GM12878 (cell line): ENCODE results near the gene KLF11. TPM values are rescaled to one million over a fixed set of nuclear protein-coding genes. Genes with fewer than 3 reads are reported as not detected.

Experiments used
- ATAC-seq: fragments of 200-7000 bp; cut with Tn5 transposase; 3 replicates; pipeline ENCODE4 v1.9.1; 2020; ENCODE audit warnings: mild to moderate bottlenecking, moderate library complexity
- BruUV-seq: library from RNA; stranded (reverse); fragments of 400-500 nt; replicated peaks from 2 replicates; lab custom pipeline; 2021; lab: Mats Ljungman, UMichigan
- CTCF ChIA-PET: fragments of 300-600 bp; sonication (Branson Sonifier 250); formaldehyde crosslinking; extraction: SDS; loops from one replicate; lab custom pipeline; 2021; ENCODE audit warnings: inconsistent platforms; lab: Yijun Ruan, JAX
- POLR2A ChIA-PET: fragments of 350-600 bp; formaldehyde crosslinking; extraction: SDS; loops from one replicate; lab custom pipeline; 2021; ENCODE audit warnings: inconsistent platforms; lab: Charles Lee
- RAD21 ChIA-PET: fragments of 300-600 bp; sonication (Branson Sonifier 250); formaldehyde crosslinking; loops from one replicate; lab custom pipeline; 2023; ENCODE audit warnings: antibody characterized with exemption; ENCODE audit not compliant: unreplicated experiment; lab: Charles Lee
- SMC1A ChIA-PET: fragments of 300-600 bp; sonication (Branson Sonifier 250); formaldehyde crosslinking; loops from one replicate; lab custom pipeline; 2023; ENCODE audit not compliant: unreplicated experiment, uncharacterized antibody; lab: Charles Lee
- DNase-seq: peaks from one replicate; pipeline ENCODE4 v3.0.0-alpha.2; 2011; ENCODE audit warnings: low read depth, low spot score
- FAIRE-seq: peaks from 3 replicates; lab custom pipeline; 2011; peaks lifted over from hg19 to GRCh38; lab: Jason Lieb, UNC
- H2AFZ ChIP-seq: 2 replicates; pipeline ENCODE4 v1.6.0; 2011; ENCODE audit warnings: low read depth, low read length, control low read depth; ENCODE audit not compliant: control insufficient read depth
- H3K27ac ChIP-seq: 2 replicates; pipeline ENCODE4 v1.5.1; 2011; ENCODE audit warnings: control low read depth; ENCODE audit not compliant: control insufficient read depth, insufficient read depth
- H3K27me3 ChIP-seq, 2 experiments: replicated peaks in 1 of 2; 2 replicates each; pipeline versions ENCODE4 v1.6.0 to v1.6.1; 2011; ENCODE audit warnings: low read length in 1 of 2; ENCODE audit not compliant: control insufficient read depth in 2 of 2, insufficient read depth in 2 of 2
- H3K36me3 ChIP-seq, 2 experiments: 2 replicates each; pipeline ENCODE4 v1.5.1; 2011; ENCODE audit warnings: low read length in 1 of 2; ENCODE audit not compliant: control insufficient read depth in 2 of 2, insufficient read depth in 2 of 2
- H3K4me1 ChIP-seq: 2 replicates; pipeline ENCODE4 v1.6.1; 2011; ENCODE audit warnings: mild to moderate bottlenecking, low read length, moderate library complexity, mixed read lengths; ENCODE audit not compliant: control insufficient read depth, insufficient read depth
- H3K4me2 ChIP-seq: 2 replicates; pipeline ENCODE4 v1.6.0; 2011; ENCODE audit warnings: control low read depth; ENCODE audit not compliant: control insufficient read depth, insufficient read depth
- H3K4me3 ChIP-seq: fragments of 200-600 bp; sonication (generic); 2 replicates; pipeline ENCODE4 v1.5.1; 2016
- H3K79me2 ChIP-seq: 2 replicates; pipeline ENCODE4 v1.6.0; 2011; ENCODE audit warnings: low read length; ENCODE audit not compliant: control insufficient read depth, insufficient read depth
- H3K9ac ChIP-seq: 2 replicates; pipeline ENCODE4 v1.8.0; 2011; ENCODE audit warnings: low read length, control low read depth, mixed read lengths; ENCODE audit not compliant: control insufficient read depth, insufficient read depth
- H3K9me3 ChIP-seq: replicated peaks from 3 replicates; pipeline ENCODE4 v1.5.1; 2011; ENCODE audit warnings: mild to moderate bottlenecking, low read length; ENCODE audit not compliant: control insufficient read depth, insufficient read depth
- H4K20me1 ChIP-seq: 2 replicates; pipeline ENCODE4 v1.6.0; 2011; ENCODE audit not compliant: control insufficient read depth, insufficient read depth
- ATF3 ChIP-seq: IDR thresholded peaks from 2 replicates; pipeline ENCODE4 v1.6.1; 2011; ENCODE audit warnings: low read depth, mild to moderate bottlenecking, low read length, moderate library complexity, borderline replicate concordance; ENCODE audit errors: extremely low read depth
- GABPA ChIP-seq: IDR thresholded peaks from 2 replicates; pipeline ENCODE4 v1.6.1; 2014; ENCODE audit warnings: antibody characterized with exemption, low read depth, mild to moderate bottlenecking, inconsistent platforms
- SREBF2 ChIP-seq: IDR thresholded peaks from 2 replicates; pipeline ENCODE4 v1.6.1; 2012; ENCODE audit warnings: mild to moderate bottlenecking, low read length
- TAF1 ChIP-seq: IDR thresholded peaks from 2 replicates; pipeline ENCODE4 v1.6.1; 2011; ENCODE audit warnings: mild to moderate bottlenecking, low read depth, low read length, borderline replicate concordance
- TCF7 ChIP-seq: IDR thresholded peaks from 2 replicates; pipeline ENCODE4 v1.6.1; 2014; ENCODE audit warnings: antibody characterized with exemption, borderline replicate concordance
- WGBS: methylation state at CpG from one replicate; pipeline ENCODE4 v1.1.6; 2016; ENCODE audit warnings: low lambda C conversion rate; ENCODE audit not compliant: insufficient replicate concordance, insufficient coverage; ENCODE audit errors: missing lambda C conversion rate; 5-methylcytosine and 5-hydroxymethylcytosine counted together
- in situ Hi-C: fragments of 300-500 bp; cut with MboI; formaldehyde crosslinking; loops from 9 replicates; pipeline ENCODE4 v1.14.3; 2018; ENCODE audit warnings: mixed read lengths
- intact Hi-C: fragments of 100-400 bp; cut with micrococcal nuclease; formaldehyde crosslinking; loops from one replicate; pipeline ENCODE4 v1.14.2; 2022; ENCODE audit not compliant: unreplicated experiment
- polyA plus RNA-seq, 11 experiments: library from polyadenylated mRNA; depleted of rRNA in 4 of 11; unstranded in 6 of 11; stranded (reverse) in 5 of 11; fragments of >200 nt; fragmentation: Nextera tagmentation in 4 of 11; fragmentation: Illumina TruSeq in 1 of 11; extraction: Ambion mirVana in 4 of 11; extraction: Trizol in 1 of 11; gene quantifications; 1 replicate in 1 of 11; 2 replicates in 10 of 11; pipeline versions ENCODE4 v1.2.1 to v1.2.3, GENCODE V29; 2011 to 2016; ENCODE audit warnings: inconsistent platforms in 2 of 11, missing spikeins in 2 of 11, low read depth in 1 of 11
- total RNA-seq, 4 experiments: library from RNA; depleted of rRNA in 3 of 4; stranded (reverse); fragments of >200 nt in 3 of 4; fragmentation: Illumina TruSeq in 1 of 4; extraction: Trizol in 1 of 4; gene quantifications; 2 replicates each; pipeline versions ENCODE4 v1.2.1 to v1.2.3, GENCODE V29; 2013 to 2021

The KLF11 gene
- total and polyA plus RNA-seq, 10 of the 15 experiments (the other 5 are each of a cell fraction or from before 2014, with no cell fraction given): 0.03 to 0.54 (median 0.14) TPM; not detected in 1

GRCh38 chr2:10026940-10027569 lies 16.3 kb upstream of the KLF11 start:
- in situ Hi-C loops (no loop called here), intact Hi-C loops (no loop called here)
- BruUV-seq: no TSS peak
- CTCF ChIA-PET: interaction anchor here (1.1 to 6.4 kb wide), 7 partner anchors 8 to 228 kb away, joined by 3 to 34 read pairs (median 9); no protein-coding TSS in a partner anchor
- WGBS: 37% methylated on average over 8 of the region's 8 CpGs
- DNase-seq: no peak
- TF ChIP-seq TAF1 (no peak), SREBF2 (no peak), ATF3 (no peak), GABPA (no peak), TCF7 (no peak)
- no peak overlapping the region for H3K27ac ChIP-seq
- H3K79me2 ChIP-seq: no peaks in the 10 kb centered on the region
- no peak for ATAC-seq
- no peaks in the 10 kb centered on the region for H3K9me3 ChIP-seq
- no peak overlapping the region for H3K4me2 ChIP-seq
- POLR2A ChIA-PET: no interaction called here
- no peak overlapping the region for H2AFZ ChIP-seq
- SMC1A ChIA-PET: no interaction called here
- RAD21 ChIA-PET: interaction anchor here (2.0 kb wide), 1 partner anchor 213 kb away, joined by 8 read pairs; no protein-coding TSS in a partner anchor
- H3K36me3 ChIP-seq: no peaks in the 10 kb centered on the region
- H4K20me1 ChIP-seq: no peaks in the 10 kb centered on the region
- H3K4me1 ChIP-seq: peaks cover 11% of the 10 kb centered on the region
- no peak for FAIRE-seq
- no peak overlapping the region for H3K4me3 ChIP-seq
- no peaks in the 10 kb centered on the region; a peak in 2 of 4 replicates for H3K27me3 ChIP-seq
- no peak overlapping the region for H3K9ac ChIP-seq
